ENCODE data around the gene SKA2.

SKA2 gene

GRCh38 chr17:59111539-59111938 lies 43.4 kb downstream of the SKA2 start:
- H3K36me3 ChIP-seq (ENCODE audit: insufficient read depth, low read length) = peaks cover 34% of the 10 kb centered on the region
- H3K9ac ChIP-seq (ENCODE audit: insufficient read length) = no peak overlapping the region
- no peak for TF ChIP-seq POLR2AphosphoS5 (IDR thresholded peaks at IDR 0.05; ENCODE audit: borderline replicate concordance, low read depth, low read length)
- TF ChIP-seq EZH2 (IDR thresholded peaks at IDR 0.05) = no peak
- TF ChIP-seq FOXP2 (optimal IDR thresholded peaks at IDR 0.05; ENCODE audit: control extremely low read depth, extremely low read length, insufficient read depth) = no peak
- H3K9me3 ChIP-seq (ENCODE audit: low read depth, low read length) = no peaks in the 10 kb centered on the region
- no peak for DNase-seq (ENCODE audit: low read depth, low spot score)
- no peak overlapping the region for H3K27ac ChIP-seq
- no peak overlapping the region for H3K4me3 ChIP-seq

DNA sequence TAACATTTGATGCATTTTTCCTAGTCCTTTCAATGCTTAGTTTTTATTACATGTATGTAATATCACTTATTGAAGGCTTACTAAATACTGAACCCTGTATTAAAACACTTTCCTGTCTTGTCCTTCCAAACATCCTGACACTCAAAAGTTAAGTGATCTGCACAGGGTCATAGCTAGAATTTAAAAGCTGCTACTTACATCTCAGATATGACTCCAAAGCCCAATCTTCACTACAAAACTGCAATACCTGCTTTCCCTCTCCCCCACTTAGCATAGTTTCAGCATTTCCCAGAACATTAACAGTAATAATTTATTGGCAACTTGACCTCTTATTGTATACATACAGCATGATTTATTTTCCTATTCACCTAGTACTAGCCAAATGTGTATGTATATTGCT lies 44.0 kb downstream of the SKA2 start:
- no peak for TF ChIP-seq FOXP2 (optimal IDR thresholded peaks at IDR 0.05; ENCODE audit: control extremely low read depth, extremely low read length, insufficient read depth)
- no peak for TF ChIP-seq EZH2 (IDR thresholded peaks at IDR 0.05)
- no peak for TF ChIP-seq POLR2AphosphoS5 (IDR thresholded peaks at IDR 0.05; ENCODE audit: borderline replicate concordance, low read depth, low read length)
- no peak for DNase-seq (ENCODE audit: low read depth, low spot score)
- peaks cover 34% of the 10 kb centered on the region for H3K36me3 ChIP-seq (ENCODE audit: insufficient read depth, low read length)

GRCh38 chr17:59108400-59109102 lies 46.4 kb downstream of the SKA2 start:
- H3K36me3 ChIP-seq (ENCODE audit: insufficient read depth, low read length) = peaks cover 27% of the 10 kb centered on the region
- DNase-seq (ENCODE audit: low read depth, low spot score) = no peak
- no peak for TF ChIP-seq POLR2AphosphoS5 (IDR thresholded peaks at IDR 0.05; ENCODE audit: borderline replicate concordance, low read depth, low read length)
- TF ChIP-seq FOXP2 (optimal IDR thresholded peaks at IDR 0.05; ENCODE audit: control extremely low read depth, extremely low read length, insufficient read depth) = no peak
- TF ChIP-seq EZH2 (IDR thresholded peaks at IDR 0.05) = no peak
- H3K27ac ChIP-seq = no peak overlapping the region
- no peak overlapping the region for H3K9ac ChIP-seq (ENCODE audit: insufficient read length)
- H3K4me3 ChIP-seq = 0 out of 2 replicates have a peak overlapping the region, but pooled peaks have one; percentile 31
- H3K9me3 ChIP-seq (ENCODE audit: low read depth, low read length) = no peaks in the 10 kb centered on the region

More for the DNA sequence above, 44.0 kb downstream of the SKA2 start:
- no peak overlapping the region for H3K4me3 ChIP-seq
- no peaks in the 10 kb centered on the region for H3K9me3 ChIP-seq (ENCODE audit: low read depth, low read length)
- H3K9ac ChIP-seq (ENCODE audit: insufficient read length) = no peak overlapping the region
- no peak overlapping the region for H3K27ac ChIP-seq

DNA sequence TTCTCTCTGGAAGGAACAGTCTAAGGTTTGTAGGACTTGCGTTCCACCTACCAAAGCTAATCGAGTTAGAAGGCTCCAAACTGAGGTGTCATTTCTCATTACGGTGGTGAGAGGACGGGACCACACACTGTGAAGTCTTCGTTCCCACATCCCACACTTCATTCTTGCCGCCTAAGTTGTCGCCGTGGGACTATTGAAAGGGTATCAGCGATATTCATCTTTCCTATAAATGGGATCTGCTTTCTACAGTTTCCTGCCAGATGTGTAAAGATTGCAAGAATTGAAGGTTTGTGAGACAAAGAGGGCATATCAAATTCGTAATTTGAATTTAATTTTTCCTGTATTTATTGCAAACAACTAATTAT lies 47.7 kb downstream of the SKA2 start:
- Histone ChIP-seq H3K36me3 (ENCODE audit: insufficient read depth, low read length) (peaks cover 28% of the 10 kb centered on the region), H3K4me3 (peak overlapping the region; percentile 82), H3K27ac (peak overlapping the region; percentile 73), H3K9me3 (ENCODE audit: low read depth, low read length) (no peaks in the 10 kb centered on the region), H3K9ac (ENCODE audit: insufficient read length) (peak overlapping the region; percentile 85)
- TF ChIP-seq EZH2 (IDR thresholded peaks at IDR 0.05) = no peak
- TF ChIP-seq POLR2AphosphoS5 (IDR thresholded peaks at IDR 0.05; ENCODE audit: borderline replicate concordance, low read depth, low read length) = no peak
- no peak for TF ChIP-seq FOXP2 (optimal IDR thresholded peaks at IDR 0.05; ENCODE audit: control extremely low read depth, extremely low read length, insufficient read depth)
- peak; percentile 8 for DNase-seq (ENCODE audit: low read depth, low spot score)

DNA sequence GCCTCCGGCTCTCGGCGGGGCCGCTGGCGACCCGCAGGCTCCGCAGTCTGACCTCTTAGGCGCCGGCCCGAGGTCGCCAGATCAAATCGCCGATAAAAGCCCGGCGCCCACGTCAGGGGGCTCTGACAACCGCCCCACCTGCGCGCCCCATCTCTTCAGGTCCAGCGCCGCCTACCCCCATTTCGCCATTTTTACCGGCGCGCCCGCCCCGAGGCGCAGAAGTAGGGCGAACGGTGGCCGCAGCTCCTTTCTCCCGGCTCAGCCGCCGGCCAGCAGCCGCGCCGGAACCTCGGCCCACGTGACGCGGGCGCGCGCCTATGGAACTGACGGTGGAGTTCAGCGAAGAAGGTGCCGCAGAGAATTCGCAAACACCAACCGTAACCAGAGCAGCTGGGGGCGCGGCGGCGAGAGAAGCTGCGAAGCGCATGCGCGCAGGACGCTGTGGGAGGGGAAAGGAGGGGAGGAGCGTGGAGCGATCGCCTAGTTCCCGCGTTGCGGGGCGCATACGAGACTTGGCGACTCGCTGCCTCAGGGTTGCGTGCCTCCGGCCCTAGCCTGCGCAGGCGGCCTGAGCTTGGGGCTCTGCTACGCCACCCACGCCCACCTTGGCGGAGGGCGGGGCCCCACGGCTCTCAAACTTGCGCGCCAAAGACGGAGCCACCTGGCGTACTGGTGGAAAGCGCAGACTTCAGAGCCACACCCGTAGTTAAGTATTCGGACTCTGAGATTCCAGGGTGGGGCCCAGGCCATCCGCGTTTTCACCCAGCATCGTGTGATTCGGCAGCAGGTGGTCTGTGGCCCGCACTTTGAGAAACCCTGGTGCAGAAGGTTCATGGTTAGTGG lies 48.3 kb downstream of the SKA2 start, which contains the start of gene TRIM37:
Gene TRIM37, minus strand, starts transcription at position 418 of the 843 bp plus-strand sequence. CDS start 419 bp downstream, outside the sequence.
- H3K4me3 ChIP-seq = peak within 1 kb of the TSS; percentile 82
- peaks cover 26% of the 10 kb centered on the region for H3K36me3 ChIP-seq (ENCODE audit: insufficient read depth, low read length)
- peak within 1 kb of the TSS; percentile 73 for H3K27ac ChIP-seq
- peak within 1 kb of the TSS; percentile 94 for H3K9ac ChIP-seq (ENCODE audit: insufficient read length)
- TF ChIP-seq POLR2AphosphoS5 (IDR thresholded peaks at IDR 0.05; ENCODE audit: borderline replicate concordance, low read depth, low read length) (peak; percentile 77), FOXP2 (optimal IDR thresholded peaks at IDR 0.05; ENCODE audit: control extremely low read depth, extremely low read length, insufficient read depth) (no peak)
- H3K9me3 ChIP-seq (ENCODE audit: low read depth, low read length) = no peaks in the 10 kb centered on the region
- peak; percentile 90 for DNase-seq (ENCODE audit: low read depth, low spot score)

DNA sequence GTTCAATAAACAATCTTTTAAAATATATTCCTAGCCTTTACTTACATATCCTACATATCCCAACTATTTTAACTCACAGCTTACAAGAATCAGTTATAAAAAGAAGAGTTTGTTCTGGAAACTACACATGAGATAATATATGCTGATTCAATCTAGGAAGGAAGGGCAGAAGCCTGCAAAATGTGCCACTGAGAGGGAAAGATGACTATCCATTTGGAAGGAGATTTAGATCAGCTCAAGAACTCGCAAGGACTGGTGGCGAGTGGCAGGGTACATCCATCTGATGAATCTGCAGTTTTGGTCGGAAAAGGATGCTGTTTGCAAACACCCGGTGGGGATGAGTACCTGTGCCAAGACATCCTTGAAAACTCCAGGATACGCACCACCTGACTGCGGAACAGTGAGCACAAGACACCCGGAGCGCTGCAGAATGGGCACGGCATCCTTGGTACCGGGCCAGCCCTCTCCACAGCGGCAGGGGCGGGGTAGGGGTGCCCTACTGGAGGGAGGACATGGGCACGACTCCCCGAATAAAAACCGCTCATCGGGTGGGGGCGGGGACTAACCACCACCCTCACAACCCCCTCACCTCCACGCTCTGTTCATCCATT lies 49.0 kb downstream of the SKA2 start:
- Histone ChIP-seq H3K4me3 (peak overlapping the region; percentile 82), H3K9ac (ENCODE audit: insufficient read length) (peak overlapping the region; percentile 94), H3K27ac (peak overlapping the region; percentile 63), H3K9me3 (ENCODE audit: low read depth, low read length) (no peaks in the 10 kb centered on the region), H3K36me3 (ENCODE audit: insufficient read depth, low read length) (peaks cover 25% of the 10 kb centered on the region)
- TF ChIP-seq POLR2AphosphoS5 (IDR thresholded peaks at IDR 0.05; ENCODE audit: borderline replicate concordance, low read depth, low read length) (no peak), EZH2 (IDR thresholded peaks at IDR 0.05) (no peak), FOXP2 (optimal IDR thresholded peaks at IDR 0.05; ENCODE audit: control extremely low read depth, extremely low read length, insufficient read depth) (no peak)
- DNase-seq (ENCODE audit: low read depth, low spot score) = no peak

- Histone ChIP-seq H3K4me3 (no peak overlapping the region), H3K9ac (ENCODE audit: insufficient read length) (no peak overlapping the region), H3K36me3 (ENCODE audit: insufficient read depth, low read length) (peaks cover 52% of the 10 kb centered on the region), H3K27ac (no peak overlapping the region), H3K9me3 (ENCODE audit: low read depth, low read length) (no peaks in the 10 kb centered on the region)
- no peak for TF ChIP-seq EZH2 (IDR thresholded peaks at IDR 0.05)
- no peak for TF ChIP-seq FOXP2 (optimal IDR thresholded peaks at IDR 0.05; ENCODE audit: control extremely low read depth, extremely low read length, insufficient read depth)
- no peak for TF ChIP-seq POLR2AphosphoS5 (IDR thresholded peaks at IDR 0.05; ENCODE audit: borderline replicate concordance, low read depth, low read length)
- DNase-seq (ENCODE audit: low read depth, low spot score) = no peak
Measured at GRCh38 chr17:59101178-59101577, 53.8 kb downstream of the SKA2 start.

- Histone ChIP-seq H3K9ac (ENCODE audit: insufficient read length) (no peak overlapping the region), H3K4me3 (no peak overlapping the region), H3K36me3 (ENCODE audit: insufficient read depth, low read length) (peaks cover 46% of the 10 kb centered on the region), H3K9me3 (ENCODE audit: low read depth, low read length) (no peaks in the 10 kb centered on the region), H3K27ac (no peak overlapping the region)
- TF ChIP-seq POLR2AphosphoS5 (IDR thresholded peaks at IDR 0.05; ENCODE audit: borderline replicate concordance, low read depth, low read length) (no peak), FOXP2 (optimal IDR thresholded peaks at IDR 0.05; ENCODE audit: control extremely low read depth, extremely low read length, insufficient read depth) (no peak), EZH2 (IDR thresholded peaks at IDR 0.05) (no peak)
- DNase-seq (ENCODE audit: low read depth, low spot score) = no peak
Measured at GRCh38 chr17:59097876-59098275, 57.1 kb downstream of the SKA2 start.

All from SK-N-MC (cell line).